CD4-positive, alpha-beta T cell treated with Interleukin-4 for 1 hour (primary cell): ENCODE measurements around the gene CFHR4.
"Not testable (repeated sequence)": the region's sequence is repeated elsewhere in the genome, so short reads cannot be mapped to it uniquely, and the experiment has no call there.

ENCODE experiments used
- DNase-seq, 2 donors: peaks; one replicate each; pipeline ENCODE4 v3.0.0-alpha.2; 2020 to 2022

CFHR4 gene

GRCh38 chr1:196941474-196941873 is 53.6 kb downstream of the CFHR4 start:
- DNase-seq: not testable (repeated sequence)

- DNase-seq: not testable (repeated sequence)
Measured at GRCh38 chr1:196943568-196943967, 55.7 kb downstream of the CFHR4 start, which contains the start of gene CFHR2. Gene CFHR2, plus strand, starts transcription at chr1:196943738. Its CDS starts 143 bp downstream, at chr1:196943881.

DNA sequence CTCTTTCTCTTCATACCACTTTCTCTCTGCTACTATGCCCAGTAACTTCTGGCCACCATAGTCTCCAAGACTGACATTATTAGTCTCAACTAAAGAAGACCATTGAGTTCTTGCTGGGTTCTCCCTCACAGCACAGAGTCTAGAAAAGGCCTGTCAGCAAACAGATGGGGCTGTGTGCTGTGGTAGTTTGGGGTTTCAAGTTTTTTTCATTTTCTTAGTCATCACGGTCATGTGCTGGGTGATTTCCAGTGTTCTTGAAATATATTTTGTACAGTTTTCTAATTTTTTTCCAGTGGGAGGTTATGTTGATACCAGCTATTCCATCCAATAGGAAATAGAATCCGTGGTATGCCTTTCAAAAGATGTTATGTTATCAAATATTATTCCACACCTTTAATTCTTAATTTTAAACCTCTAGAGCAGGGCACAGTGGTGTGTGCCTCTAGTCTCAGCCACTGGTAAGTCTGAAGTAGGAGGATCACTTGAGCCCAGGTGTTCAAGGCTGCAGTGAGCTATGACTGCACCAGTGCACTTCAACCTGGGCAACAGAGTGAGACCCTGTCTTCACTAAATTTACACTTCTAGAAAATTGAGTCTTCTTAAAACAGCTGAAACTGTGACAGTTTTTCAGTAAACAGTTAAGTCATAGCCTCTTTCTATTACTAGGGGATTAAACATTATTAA is 64.0 kb downstream of the CFHR4 start:
- no peak for DNase-seq

DNA sequence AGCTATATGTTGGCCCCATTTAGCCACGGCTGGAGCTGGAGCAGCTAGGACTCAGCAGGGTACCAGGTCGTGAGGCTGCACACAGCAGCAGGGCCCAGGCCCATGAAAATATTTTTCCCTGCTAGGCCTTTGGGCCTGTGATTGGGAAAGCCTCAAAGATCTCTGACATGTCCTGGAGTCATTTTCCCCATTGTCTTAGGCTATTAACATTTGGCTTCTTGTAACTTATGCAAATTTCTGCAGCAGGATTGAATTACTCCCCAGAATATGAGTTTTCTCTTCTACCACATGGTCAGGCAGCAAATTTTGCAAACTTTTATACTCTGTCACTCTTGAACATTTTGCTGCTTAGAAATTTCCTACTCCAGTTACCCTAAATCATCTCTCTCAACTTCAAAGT is 66.9 kb downstream of the CFHR4 start:
- no peak for DNase-seq

- no peak for DNase-seq
Measured at GRCh38 chr1:196955926-196956325, 68.1 kb downstream of the CFHR4 start.

DNA sequence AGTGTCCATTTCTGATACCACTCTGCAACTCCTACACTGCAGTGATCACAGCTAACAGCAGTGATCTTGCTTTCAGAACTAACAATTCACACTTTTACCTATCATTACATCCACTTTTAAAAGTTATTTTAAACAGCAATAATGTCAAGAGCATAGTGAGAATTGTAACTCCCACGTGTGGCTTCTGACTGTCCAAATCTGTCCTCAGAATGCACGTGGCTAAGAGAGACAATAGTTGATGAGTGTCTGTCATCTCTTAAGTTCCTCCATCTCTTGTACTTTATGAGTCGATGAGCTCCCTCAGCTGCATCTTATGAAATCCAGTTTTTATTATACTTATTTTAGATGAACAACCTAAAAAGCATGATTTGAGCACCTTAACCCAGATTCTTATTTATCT is 73.0 kb downstream of the CFHR4 start:
- no peak for DNase-seq
